Heart left ventricle (tissue), 16 donors: Measurements from ENCODE around the gene PSD4. TPM values are rescaled to one million over a fixed set of nuclear protein-coding genes. Genes with fewer than 3 reads are reported as not detected.
A peak's percentile ranks its signal among the peaks of the same experiment; 100 is the strongest.

ENCODE experiments used
- ATAC-seq, 4 donors: fragments of 200-7000 bp; cut with Tn5 transposase; one replicate each; pipeline ENCODE4 v1.9.1; 2020 to 2022; ENCODE audit warnings: moderate library complexity in 4 of 4, mild to moderate bottlenecking in 3 of 4, moderate number of reproducible peaks in 1 of 4
- DNase-seq, 5 donors: peaks; one replicate each; pipeline ENCODE4 v3.0.0-alpha.2; 2020
- H3K27ac ChIP-seq, 12 donors: fragments of 200-600 bp; sonication (generic) in 4 of 12; one replicate each; pipeline versions ENCODE4 v1.5.0 to v1.8.0; 2016 to 2022; ENCODE audit warnings: mild to moderate bottlenecking in 2 of 12
- H3K27me3 ChIP-seq, 9 donors: fragments of 200-600 bp; sonication (generic) in 2 of 9; one replicate each; pipeline versions ENCODE4 v1.5.1 to v1.8.0; 2016 to 2022; ENCODE audit warnings: mild to moderate bottlenecking in 3 of 9
- H3K36me3 ChIP-seq, 9 donors: fragments of 200-600 bp; sonication (generic) in 2 of 9; one replicate each; pipeline versions ENCODE4 v1.5.0 to v1.8.0; 2018 to 2022; ENCODE audit warnings: mild to moderate bottlenecking in 2 of 9
- H3K4me1 ChIP-seq, 12 donors: fragments of 200-600 bp; sonication (generic) in 4 of 12; one replicate each; pipeline versions ENCODE4 v1.5.0 to v1.8.0; 2016 to 2022; ENCODE audit warnings: mild to moderate bottlenecking in 3 of 12
- H3K4me3 ChIP-seq, 12 donors: fragments of 200-600 bp; sonication (generic) in 4 of 12; one replicate each; pipeline versions ENCODE4 v1.5.0 to v1.8.0; 2017 to 2022; ENCODE audit warnings: mild to moderate bottlenecking in 9 of 12, moderate library complexity in 4 of 12
- H3K9me3 ChIP-seq, 12 donors: fragments of 200-600 bp; sonication (generic) in 4 of 12; one replicate each; pipeline versions ENCODE4 v1.5.0 to v1.8.0; 2016 to 2022; ENCODE audit warnings: mild to moderate bottlenecking in 1 of 12
- POLR2A ChIP-seq, 2 donors: fragments of 450-650 bp; IDR thresholded peaks; one replicate each; pipeline ENCODE4 v1.6.1; 2017; ENCODE audit warnings: antibody characterized with exemption in 2 of 2, mild to moderate bottlenecking in 2 of 2, moderate library complexity in 2 of 2
- WGBS, 4 donors: extraction: QIAGEN DNeasy Blood & Tissue Kit in 2 of 4; methylation state at CpG; one replicate each; pipeline versions ENCODE4 v1.1.5 to v1.1.7; 2013 to 2018; 5-methylcytosine and 5-hydroxymethylcytosine counted together
- intact Hi-C, 10 donors: fragments of 100-400 bp; cut with DNase I; formaldehyde crosslinking; loops; one replicate each; pipeline versions ENCODE4 v1.11.1 to v1.14.2; 2022
- polyA plus RNA-seq, 2 donors: library from polyadenylated mRNA; stranded (reverse); fragments of 200-250 nt; gene quantifications; one replicate each; pipeline ENCODE4 v1.2.3, GENCODE V29; 2013
- total RNA-seq, 9 donors: library from RNA; depleted of rRNA in 2 of 9; stranded (reverse); fragments of >200 nt in 2 of 9; fragmentation: NEBNext Ultra II Directional in 3 of 9; extraction: Animal tissue kit (Norgen Biotek cat#: 25700) in 3 of 9; gene quantifications; one replicate each; pipeline versions ENCODE4 v1.1.0 to v1.2.4, GENCODE V29; 2016 to 2023
- TF ChIP-seq, protein P1 (sequence below), 12 donors: fragments of 200-600 bp; sonication (generic) in 4 of 12; IDR thresholded peaks; one replicate each; pipeline versions ENCODE4 v1.5.0 to v1.8.0; 2018 to 2022; ENCODE audit warnings: antibody characterized with exemption in 12 of 12, mild to moderate bottlenecking in 5 of 12
- donor health status: ischemic (EF 13 %, LVEDD 7.1; RV severe dilation, severe dysfunction).
- donor health status: healthy with polysubstance abuse.
- donor health status: DM: no; HTN: yes; CAD: no.
- donor health status: DM: no; HTN: no; CAD: no.
- donor health status: ischemic (EF 25% LVEDD 6.9; RV normal size, moderate dysfunction).
- donor health status: ischemic (EF 25% LVEDD 5.7; RV mildly dilated, moderate dysfunction).
- donor health status: healthy.
- donor health status: DM: yes; HTN: yes; CAD: no.
- donor health status: ischemic (EF 35%, LVEDD 5.7; RV mildly dilated, moderate dysfunction).
- donor health status: nonischemic (EF 11% LVEDD 7.7; RV severe dilation, severe dysfunction).
- donor health status: DM: yes; HTN: yes; CAD: no.
- donor health status: PGD.
- donor health status: ischemic (EF 29% LVEDD 5.4; RV normal size, mild dysfunction).
- donor health status: nonischemic (EF 23%, LVEDD 6.1; RV moderate dilation, normal function).

Gene PSD4
- total and polyA plus RNA-seq, 11 donors, result 0.65 to 23.4 (median 1.9) TPM

DNA sequence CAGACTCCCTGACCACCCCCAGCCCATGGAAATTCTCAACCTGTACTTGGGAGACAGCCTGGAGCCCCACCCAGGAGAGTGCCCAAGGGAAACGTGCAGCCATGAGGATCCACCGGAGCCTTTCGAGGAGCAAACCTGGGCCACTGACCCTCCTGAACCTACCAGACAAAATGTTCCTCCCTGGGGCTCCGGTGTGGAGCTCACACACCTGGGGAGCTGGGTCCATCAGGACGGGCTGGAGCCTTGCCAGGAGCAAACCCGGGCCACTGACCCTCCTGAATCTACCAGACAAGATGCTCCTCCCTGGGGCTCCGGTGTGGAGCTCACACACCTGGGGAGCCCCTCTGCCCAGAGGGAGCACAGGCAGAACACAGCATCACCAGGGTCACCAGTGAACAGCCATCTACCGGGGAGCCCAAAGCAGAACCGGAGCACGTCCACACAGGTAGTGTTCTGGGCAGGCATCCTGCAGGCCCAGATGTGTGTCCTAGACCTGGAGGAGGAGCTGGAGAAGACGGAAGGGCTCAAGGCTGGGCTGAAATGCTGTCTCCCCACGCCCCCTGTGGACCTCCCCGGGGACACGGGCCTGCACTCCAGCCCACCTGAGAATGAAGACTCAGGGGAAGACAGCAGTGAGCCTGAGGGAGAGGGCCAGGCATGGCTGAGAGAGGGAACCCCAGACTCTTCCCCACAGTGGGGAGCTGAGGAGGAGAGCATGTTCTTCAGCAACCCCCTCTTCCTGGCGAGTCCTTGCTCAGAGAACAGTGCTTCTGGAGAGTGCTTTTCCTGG lies 8.9 kb downstream of the PSD4 start:
- Histone ChIP-seq H3K9me3 (no peaks in the 10 kb centered on the region), H3K36me3 (peaks cover 0 to 22% (median 0%) of the 10 kb centered on the region in 9 donors), H3K4me3 (no peak overlapping the region), H3K4me1 (peaks cover 0 to 64% (median 0%) of the 10 kb centered on the region in 12 donors), H3K27me3 (no peaks in the 10 kb centered on the region), H3K27ac (no peak overlapping the region)
- ATAC-seq (no peak), DNase-seq (peak in 1 of 5 donors; percentile 8)
- WGBS, 4 donors, result 85 to 90% (median 88%) methylated on average over 10 to 15 of the region's 15 CpGs
- no peak for TF ChIP-seq POLR2A (IDR thresholded peaks at IDR 0.05)
- TF ChIP-seq, protein P1, sequence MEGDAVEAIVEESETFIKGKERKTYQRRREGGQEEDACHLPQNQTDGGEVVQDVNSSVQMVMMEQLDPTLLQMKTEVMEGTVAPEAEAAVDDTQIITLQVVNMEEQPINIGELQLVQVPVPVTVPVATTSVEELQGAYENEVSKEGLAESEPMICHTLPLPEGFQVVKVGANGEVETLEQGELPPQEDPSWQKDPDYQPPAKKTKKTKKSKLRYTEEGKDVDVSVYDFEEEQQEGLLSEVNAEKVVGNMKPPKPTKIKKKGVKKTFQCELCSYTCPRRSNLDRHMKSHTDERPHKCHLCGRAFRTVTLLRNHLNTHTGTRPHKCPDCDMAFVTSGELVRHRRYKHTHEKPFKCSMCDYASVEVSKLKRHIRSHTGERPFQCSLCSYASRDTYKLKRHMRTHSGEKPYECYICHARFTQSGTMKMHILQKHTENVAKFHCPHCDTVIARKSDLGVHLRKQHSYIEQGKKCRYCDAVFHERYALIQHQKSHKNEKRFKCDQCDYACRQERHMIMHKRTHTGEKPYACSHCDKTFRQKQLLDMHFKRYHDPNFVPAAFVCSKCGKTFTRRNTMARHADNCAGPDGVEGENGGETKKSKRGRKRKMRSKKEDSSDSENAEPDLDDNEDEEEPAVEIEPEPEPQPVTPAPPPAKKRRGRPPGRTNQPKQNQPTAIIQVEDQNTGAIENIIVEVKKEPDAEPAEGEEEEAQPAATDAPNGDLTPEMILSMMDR (IDR thresholded peaks at IDR 0.05), result no peak
- intact Hi-C loops, result no loop called here

DNA sequence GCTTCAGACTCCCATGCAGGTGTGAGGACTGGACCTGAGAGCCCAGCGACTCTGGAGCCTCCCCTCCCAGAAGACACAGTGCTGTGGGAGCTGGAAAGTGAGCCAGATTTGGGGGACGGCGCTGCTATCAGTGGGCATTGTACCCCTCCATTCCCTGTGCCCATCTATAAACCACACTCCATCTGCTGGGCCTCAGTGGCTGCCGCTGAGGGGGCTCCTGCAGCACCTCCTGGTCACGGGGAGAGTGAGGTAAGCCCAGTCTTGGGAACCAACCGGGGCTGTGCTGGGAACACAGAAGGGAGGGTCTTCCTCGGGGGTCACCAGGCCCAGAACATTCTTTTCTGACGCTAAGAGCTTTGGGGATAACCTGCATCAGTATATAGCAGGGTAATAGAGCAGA lies 9.5 kb downstream of the PSD4 start:
- intact Hi-C loops, result no loop called here
- Histone ChIP-seq H3K9me3 (no peaks in the 10 kb centered on the region), H3K4me1 (peaks cover 0 to 70% (median 0%) of the 10 kb centered on the region in 12 donors), H3K4me3 (no peak overlapping the region), H3K27ac (no peak overlapping the region), H3K27me3 (no peaks in the 10 kb centered on the region), H3K36me3 (peaks cover 0 to 22% (median 0%) of the 10 kb centered on the region in 9 donors)
- WGBS, 4 donors, result 84 to 94% (median 91%) methylated on average over 4 to 8 of the region's 8 CpGs
- ATAC-seq, result no peak
- no peak for DNase-seq
- TF ChIP-seq, protein P1 (IDR thresholded peaks at IDR 0.05), result no peak
- TF ChIP-seq POLR2A (IDR thresholded peaks at IDR 0.05), result no peak

DNA sequence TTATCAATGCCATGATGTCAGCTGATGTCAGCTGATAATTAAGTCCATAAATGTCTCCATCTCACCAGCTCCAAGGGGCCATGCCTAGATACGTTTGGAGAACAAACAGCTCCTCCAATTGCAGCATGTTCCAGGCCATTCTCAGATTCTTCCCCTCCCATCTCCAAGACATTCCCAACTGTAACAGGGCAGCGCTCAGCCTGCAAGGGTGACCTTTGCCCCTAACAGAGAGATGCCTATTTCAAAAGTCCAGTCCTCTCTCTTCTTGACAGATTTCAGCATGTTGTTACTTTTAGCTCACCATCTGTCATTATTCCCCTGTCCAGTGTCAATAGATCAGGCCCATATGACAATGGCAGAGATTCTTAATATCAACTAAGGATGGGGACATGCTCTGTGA lies 9.9 kb downstream of the PSD4 start:
- H3K27ac ChIP-seq, result no peak overlapping the region
- no peak for TF ChIP-seq POLR2A (IDR thresholded peaks at IDR 0.05)
- TF ChIP-seq, protein P1 (IDR thresholded peaks at IDR 0.05), result no peak
- ATAC-seq (no peak), DNase-seq (peak in 1 of 5 donors; percentile 7)
- peaks cover 0 to 70% (median 0%) of the 10 kb centered on the region in 12 donors for H3K4me1 ChIP-seq
- WGBS, 4 donors, result 85 to 86% (median 85%) methylated on average over 2 of the region's 2 CpGs
- H3K36me3 ChIP-seq, result peaks cover 0 to 22% (median 0%) of the 10 kb centered on the region in 9 donors
- H3K9me3 ChIP-seq, result no peaks in the 10 kb centered on the region
- no peaks in the 10 kb centered on the region for H3K27me3 ChIP-seq
- intact Hi-C loops, result no loop called here
- no peak overlapping the region for H3K4me3 ChIP-seq

DNA sequence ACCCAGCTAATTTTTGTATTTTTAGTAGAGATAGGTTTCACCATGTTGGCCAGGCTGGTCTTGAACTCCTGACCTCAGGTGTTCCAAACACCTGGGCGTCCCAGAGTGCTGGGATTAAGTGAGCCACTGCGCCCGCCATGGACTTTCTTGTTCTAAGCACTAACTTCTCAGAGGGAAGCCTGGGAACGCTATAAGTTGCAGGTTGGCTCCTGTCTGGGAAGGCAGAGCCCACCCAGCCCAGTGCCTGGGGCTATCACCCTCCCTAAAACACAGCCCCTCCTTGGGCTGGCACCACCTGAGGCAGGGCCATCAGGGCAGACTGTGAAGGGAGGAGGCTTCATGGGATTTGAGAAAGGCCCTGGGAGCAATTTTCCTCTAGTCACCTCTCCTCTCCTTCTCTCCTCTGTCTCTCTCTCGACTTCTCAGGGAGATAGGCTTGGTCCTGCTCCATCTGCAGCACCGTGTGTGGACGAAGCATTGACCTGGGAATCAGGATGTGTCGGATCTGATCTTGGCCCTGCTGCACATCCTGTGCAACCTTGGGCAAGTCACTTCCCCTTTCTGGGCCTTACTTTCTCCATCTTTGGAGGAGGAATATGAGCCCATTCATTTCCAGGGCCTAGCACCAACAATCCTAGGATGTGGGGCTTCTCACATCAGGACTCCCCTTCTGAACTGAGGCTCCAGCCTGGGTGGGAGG lies 10.9 kb downstream of the PSD4 start:
- TF ChIP-seq, protein P1 (IDR thresholded peaks at IDR 0.05), result no peak
- TF ChIP-seq POLR2A (IDR thresholded peaks at IDR 0.05), result no peak
- peak in 1 of 5 donors; percentile 37 for DNase-seq
- H3K36me3 ChIP-seq, result peaks cover 0 to 22% (median 0%) of the 10 kb centered on the region in 9 donors
- no peak for ATAC-seq
- intact Hi-C loops, result no loop called here
- no peaks in the 10 kb centered on the region for H3K9me3 ChIP-seq
- WGBS, 4 donors, result 84 to 89% (median 87%) methylated on average over 6 to 8 of the region's 8 CpGs
- H3K27ac ChIP-seq, result no peak overlapping the region
- no peaks in the 10 kb centered on the region for H3K27me3 ChIP-seq
- H3K4me3 ChIP-seq, result no peak overlapping the region
- peaks cover 0 to 64% (median 0%) of the 10 kb centered on the region in 12 donors for H3K4me1 ChIP-seq
